CD4-positive, alpha-beta T cell (primary cell): ENCODE results near the gene TEX52. TPM values are rescaled to one million over a fixed set of nuclear protein-coding genes. Genes with fewer than 3 reads are reported as not detected.

Source experiments
- ATAC-seq: fragments of 200-7000 bp; cut with Tn5 transposase; one replicate; pipeline ENCODE4 v1.10.0; 2022; ENCODE audit warnings: mild to moderate bottlenecking; ENCODE audit not compliant: poor library complexity
- CTCF ChIA-PET: fragments of 350-600 bp; sonication (Branson Sonifier 250); formaldehyde crosslinking; loops from one replicate; lab custom pipeline; 2021; ENCODE audit warnings: antibody characterized with exemption, inconsistent platforms; lab: Charles Lee
- POLR2A ChIA-PET: fragments of 350-600 bp; sonication (Branson Sonifier 250); formaldehyde crosslinking; loops from one replicate; lab custom pipeline; 2021; ENCODE audit warnings: antibody characterized with exemption, inconsistent platforms; lab: Charles Lee
- DNase-seq, 14 experiments: peaks; one replicate each; pipeline ENCODE4 v3.0.0-alpha.2; 2013 to 2020; ENCODE audit warnings: mixed read lengths in 2 of 14
- H3K27ac ChIP-seq, 2 donors: one replicate each; pipeline versions ENCODE4 v1.5.1 to v1.7.0; 2013; ENCODE audit warnings: low read length in 2 of 2, low read depth in 1 of 2, mild to moderate bottlenecking in 1 of 2
- H3K27me3 ChIP-seq, 2 experiments: 1 replicate in 1 of 2; 2 replicates in 1 of 2; pipeline versions ENCODE4 v1.6.1 to v1.7.0; 2013; ENCODE audit warnings: low read length in 2 of 2, control low read depth in 1 of 2, mild to moderate bottlenecking in 1 of 2, moderate library complexity in 1 of 2; ENCODE audit not compliant: insufficient read depth in 2 of 2, control insufficient read depth in 1 of 2
- H3K36me3 ChIP-seq: one replicate; pipeline ENCODE4 v1.6.1; 2013; ENCODE audit warnings: low read length, control low read depth; ENCODE audit not compliant: insufficient read depth
- H3K4me1 ChIP-seq: one replicate; pipeline ENCODE4 v1.6.1; 2013; ENCODE audit warnings: low read length, control low read depth; ENCODE audit not compliant: insufficient read depth
- H3K4me3 ChIP-seq: one replicate; pipeline ENCODE4 v1.5.1; 2013; ENCODE audit warnings: mild to moderate bottlenecking, low read length, moderate library complexity
- H3K9me3 ChIP-seq, 2 experiments: 1 replicate in 1 of 2; 2 replicates in 1 of 2; pipeline versions ENCODE4 v1.6.1 to v1.7.0; 2013; ENCODE audit warnings: low read length in 2 of 2, mild to moderate bottlenecking in 2 of 2, control low read depth in 1 of 2, moderate library complexity in 1 of 2; ENCODE audit not compliant: control insufficient read depth in 1 of 2, insufficient read depth in 1 of 2
- H3K27ac Mint-ChIP-seq: one replicate; pipeline ENCODE4 v1.8.0; 2020; ENCODE audit warnings: mixed read lengths
- H3K27me3 Mint-ChIP-seq: one replicate; pipeline ENCODE4 v1.8.0; 2021; ENCODE audit warnings: mixed read lengths
- H3K36me3 Mint-ChIP-seq: one replicate; pipeline ENCODE4 v1.8.0; 2021; ENCODE audit warnings: low read depth, mixed read lengths
- H3K4me1 Mint-ChIP-seq: one replicate; pipeline ENCODE4 v1.8.0; 2021; ENCODE audit warnings: low read depth, mixed read lengths
- H3K4me3 Mint-ChIP-seq: one replicate; pipeline ENCODE4 v1.8.0; 2020; ENCODE audit warnings: mild to moderate bottlenecking, mixed read lengths
- H3K9me3 Mint-ChIP-seq: one replicate; pipeline ENCODE4 v1.8.0; 2020; ENCODE audit warnings: mixed read lengths
- CTCF ChIP-seq: fragments of 200-600 bp; IDR thresholded peaks from one replicate; pipeline ENCODE4 v1.8.0; 2022; ENCODE audit warnings: antibody characterized with exemption, mild to moderate bottlenecking
- intact Hi-C, 2 experiments: fragments of 100-400 bp; cut with DNase I in 1 of 2; cut with micrococcal nuclease in 1 of 2; formaldehyde crosslinking; loops; one replicate each; pipeline versions ENCODE4 v1.15.1 to v1.9.0; 2023 to 2025; cut with DNase I, micrococcal nuclease
- polyA plus RNA-seq, 2 donors: library from polyadenylated mRNA; unstranded; fragments of 120-200 nt; gene quantifications; one replicate each; pipeline ENCODE4 v1.2.1, GENCODE V29; 2013
- total RNA-seq, 174 experiments: library from RNA in 2 of 174; stranded (reverse) in 2 of 174; gene quantifications; one replicate each; pipeline ENCODE4 v1.2.3 and lab custom pipeline; 2021 to 2026

Gene TEX52
- not detected for total RNA-seq
- 2.3 TPM for polyA plus RNA-seq (2013, experiment 1 of 2)
- 3.4 TPM for polyA plus RNA-seq (2013, experiment 2 of 2)
- total RNA-seq (lab: John Stamatoyannopoulos, UW), result 0 to 0.15 (median 0) reads per million in 172 experiments

- peaks cover 15% of the 10 kb centered on the region for H3K36me3 Mint-ChIP-seq
- no peak for ATAC-seq
- no peaks in the 10 kb centered on the region for H3K27me3 Mint-ChIP-seq
- no peak within 1 kb of the TSS for H3K27ac ChIP-seq
- H3K4me1 Mint-ChIP-seq, result no peaks in the 10 kb centered on the region
- no peak within 1 kb of the TSS for H3K27ac Mint-ChIP-seq
- no peak within 1 kb of the TSS for H3K4me3 ChIP-seq
- H3K4me3 Mint-ChIP-seq, result no peak within 1 kb of the TSS
- H3K27me3 ChIP-seq, result no peaks in the 10 kb centered on the region
- POLR2A ChIA-PET, result no interaction called here
- CTCF ChIA-PET, result no interaction called here
- TF ChIP-seq CTCF, result no peak
- DNase-seq, result no peak
- H3K4me1 ChIP-seq, result peaks cover 2% of the 10 kb centered on the region
- H3K9me3 Mint-ChIP-seq, result no peaks in the 10 kb centered on the region
- intact Hi-C loops, result loop anchor here in 1 of 2 experiments (10.0 kb wide), 1 partner anchor 418 kb away; no protein-coding TSS in a partner anchor
- H3K36me3 ChIP-seq, result peaks cover 23% of the 10 kb centered on the region
- H3K9me3 ChIP-seq, result no peaks in the 10 kb centered on the region
Measured at GRCh38 chr12:2857021-2857431, at the start of gene TEX52. Gene TEX52, minus strand, starts transcription at chr12:2857039. Its CDS starts 13 bp downstream, at chr12:2857026.

DNA sequence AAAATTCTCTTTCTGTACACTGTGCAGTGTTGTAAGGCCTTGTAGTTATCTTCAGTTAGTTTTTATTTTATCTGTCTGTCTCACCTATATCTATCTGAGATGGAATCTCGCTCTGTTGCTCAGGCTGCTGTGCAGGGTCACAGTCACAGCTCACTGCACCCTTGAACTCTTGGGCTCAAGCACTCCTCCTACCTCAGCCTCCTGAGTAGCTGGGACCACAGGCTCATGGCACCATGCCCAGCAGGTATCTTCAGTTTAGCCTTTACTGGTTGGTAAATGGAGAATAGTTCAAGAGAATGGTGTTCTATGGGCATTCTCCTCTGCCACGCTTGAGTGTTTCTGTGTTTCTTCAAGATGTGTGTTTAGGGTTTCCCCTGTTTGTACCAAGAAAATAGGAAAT, 47.4 kb upstream of the TEX52 start:
- H3K4me1 Mint-ChIP-seq, result no peaks in the 10 kb centered on the region
- no peaks in the 10 kb centered on the region for H3K9me3 ChIP-seq
- no peak overlapping the region for H3K4me3 ChIP-seq
- ChIA-PET POLR2A (no interaction called here), CTCF (no interaction called here)
- no peak overlapping the region for H3K4me3 Mint-ChIP-seq
- peaks cover 2% of the 10 kb centered on the region for H3K36me3 Mint-ChIP-seq
- H3K27me3 ChIP-seq, result no peaks in the 10 kb centered on the region
- no peak overlapping the region for H3K27ac Mint-ChIP-seq
- intact Hi-C loops, result no loop called here
- no peaks in the 10 kb centered on the region for H3K36me3 ChIP-seq
- H3K27me3 Mint-ChIP-seq, result no peaks in the 10 kb centered on the region
- DNase-seq, result no peak
- ATAC-seq, result no peak
- no peak for TF ChIP-seq CTCF
- no peaks in the 10 kb centered on the region for H3K9me3 Mint-ChIP-seq
- H3K4me1 ChIP-seq, result no peaks in the 10 kb centered on the region
- no peak overlapping the region for H3K27ac ChIP-seq

DNA sequence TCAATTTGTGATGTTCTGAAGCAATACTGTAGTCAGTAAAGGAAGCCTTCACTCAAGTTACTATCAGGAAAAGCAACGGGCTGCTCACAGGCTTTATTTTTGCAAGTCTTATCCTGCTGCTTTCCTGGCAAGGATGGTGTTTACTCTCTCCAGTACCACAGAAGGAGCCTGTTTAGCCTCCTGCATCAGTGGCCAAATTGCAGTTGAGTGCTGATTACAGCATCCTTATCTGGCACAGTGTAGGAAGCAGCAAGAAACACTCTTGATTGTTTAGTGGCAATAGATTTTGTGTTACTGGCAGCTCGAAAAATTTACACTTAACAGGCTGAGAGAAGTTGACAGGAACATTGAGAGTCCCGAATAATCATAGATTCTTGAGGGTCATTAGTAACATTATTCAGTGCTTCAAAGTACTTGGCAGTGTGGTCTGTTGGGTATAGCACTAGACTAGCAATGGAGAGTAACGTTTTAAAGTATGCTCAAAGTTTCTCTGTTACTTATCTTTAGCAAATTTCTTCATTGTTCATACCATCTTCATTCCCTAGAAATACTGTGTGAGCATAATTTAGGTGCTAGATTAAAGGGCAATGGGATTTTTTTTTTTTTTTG, 45.5 kb upstream of the TEX52 start:
- POLR2A ChIA-PET, result no interaction called here
- Mint-ChIP-seq H3K9me3 (no peaks in the 10 kb centered on the region), H3K36me3 (no peaks in the 10 kb centered on the region), H3K27ac (no peak overlapping the region), H3K27me3 (no peaks in the 10 kb centered on the region), H3K4me1 (no peaks in the 10 kb centered on the region), H3K4me3 (no peak overlapping the region)
- ATAC-seq (no peak), DNase-seq (no peak)
- intact Hi-C loops, result no loop called here
- TF ChIP-seq CTCF, result no peak
- no peaks in the 10 kb centered on the region for H3K27me3 ChIP-seq
- H3K27ac ChIP-seq, result no peak overlapping the region
- no peak overlapping the region for H3K4me3 ChIP-seq
- H3K9me3 ChIP-seq, result no peaks in the 10 kb centered on the region
- H3K4me1 ChIP-seq, result no peaks in the 10 kb centered on the region
- H3K36me3 ChIP-seq, result no peaks in the 10 kb centered on the region
- CTCF ChIA-PET, result interaction anchor here (0.7 kb wide), 1 partner anchor 245 kb away, joined by 3 read pairs; no protein-coding TSS in a partner anchor
